OCI-LY7 (cell line): ENCODE measurements around the gene NSUN2.

Source experiments
- CTCF ChIP-seq: fragments of 200-600 bp; sonication (generic); conservative IDR thresholded peaks from 2 replicates; pipeline ENCODE4 v1.5.1; 2014; ENCODE audit warnings: mild to moderate bottlenecking, antibody characterized with exemption, low read length, moderate library complexity, mixed read lengths
- EZH2phosphoT487 ChIP-seq: fragments of 200-600 bp; sonication (generic); IDR thresholded peaks from 2 replicates; pipeline ENCODE4 v1.6.1; 2018; ENCODE audit warnings: low read depth, borderline replicate concordance, mild to moderate bottlenecking, mixed run types, antibody characterized with exemption, low read length, moderate library complexity, mixed read lengths

GRCh38 chr5:6553972-6554371 is 78.9 kb downstream of the NSUN2 start:
- TF ChIP-seq CTCF = no peak
- TF ChIP-seq EZH2phosphoT487 = no peak
